Suprapubic skin (tissue), 4 donors: Measurements from ENCODE around the gene AMMECR1L. TPM values are rescaled to one million over a fixed set of nuclear protein-coding genes. Genes with fewer than 3 reads are reported as not detected.

Source experiments
- DNase-seq, 2 donors: peaks; one replicate each; pipeline ENCODE4 v3.0.0-alpha.2; 2019; ENCODE audit warnings: low spot score in 2 of 2
- H3K27ac ChIP-seq: fragments of 200-600 bp; sonication (generic); one replicate; pipeline ENCODE4 v1.5.1; 2019
- H3K27me3 ChIP-seq: fragments of 200-600 bp; sonication (generic); one replicate; pipeline ENCODE4 v1.5.1; 2019
- H3K36me3 ChIP-seq: fragments of 200-600 bp; sonication (generic); one replicate; pipeline ENCODE4 v1.5.1; 2019
- H3K4me1 ChIP-seq: fragments of 200-600 bp; sonication (generic); one replicate; pipeline ENCODE4 v1.5.1; 2019
- H3K4me3 ChIP-seq: fragments of 200-600 bp; sonication (generic); one replicate; pipeline ENCODE4 v1.5.1; 2019; ENCODE audit warnings: mild to moderate bottlenecking
- H3K9me3 ChIP-seq: fragments of 200-600 bp; sonication (generic); one replicate; pipeline ENCODE4 v1.5.1; 2019
- EP300 ChIP-seq: sonication (generic); formaldehyde crosslinking; IDR thresholded peaks from one replicate; pipeline ENCODE4 v1.6.1; 2017; ENCODE audit warnings: antibody characterized with exemption
- POLR2A ChIP-seq, 2 donors: fragments of 450-650 bp; IDR thresholded peaks; one replicate each; pipeline ENCODE4 v1.6.1; 2017; ENCODE audit warnings: antibody characterized with exemption in 2 of 2, mild to moderate bottlenecking in 2 of 2, moderate library complexity in 2 of 2
- POLR2AphosphoS5 ChIP-seq, 3 donors: sonication (generic); formaldehyde crosslinking; IDR thresholded peaks; one replicate each; pipeline ENCODE4 v1.6.1; 2017; ENCODE audit warnings: antibody characterized with exemption in 3 of 3
- WGBS: methylation state at CpG from one replicate; pipeline ENCODE4 v1.1.5; 2018; 5-methylcytosine and 5-hydroxymethylcytosine counted together
- total RNA-seq, 4 donors: library from RNA; depleted of rRNA; stranded (reverse); fragments of >200 nt; gene quantifications; one replicate each; pipeline ENCODE4 v1.1.0, GENCODE V29; 2016
- TF ChIP-seq, protein P1 (sequence below), 2 donors: fragments of 200-600 bp in 1 of 2; fragments of 450-650 bp in 1 of 2; sonication (generic) in 1 of 2; IDR thresholded peaks; one replicate each; pipeline ENCODE4 v1.5.1; 2016 to 2019; ENCODE audit warnings: antibody characterized with exemption in 2 of 2, mild to moderate bottlenecking in 1 of 2, moderate library complexity in 1 of 2

The AMMECR1L gene
- total RNA-seq, 4 donors from 2014 or later = 13.9 to 18.9 (median 16.1) TPM

DNA sequence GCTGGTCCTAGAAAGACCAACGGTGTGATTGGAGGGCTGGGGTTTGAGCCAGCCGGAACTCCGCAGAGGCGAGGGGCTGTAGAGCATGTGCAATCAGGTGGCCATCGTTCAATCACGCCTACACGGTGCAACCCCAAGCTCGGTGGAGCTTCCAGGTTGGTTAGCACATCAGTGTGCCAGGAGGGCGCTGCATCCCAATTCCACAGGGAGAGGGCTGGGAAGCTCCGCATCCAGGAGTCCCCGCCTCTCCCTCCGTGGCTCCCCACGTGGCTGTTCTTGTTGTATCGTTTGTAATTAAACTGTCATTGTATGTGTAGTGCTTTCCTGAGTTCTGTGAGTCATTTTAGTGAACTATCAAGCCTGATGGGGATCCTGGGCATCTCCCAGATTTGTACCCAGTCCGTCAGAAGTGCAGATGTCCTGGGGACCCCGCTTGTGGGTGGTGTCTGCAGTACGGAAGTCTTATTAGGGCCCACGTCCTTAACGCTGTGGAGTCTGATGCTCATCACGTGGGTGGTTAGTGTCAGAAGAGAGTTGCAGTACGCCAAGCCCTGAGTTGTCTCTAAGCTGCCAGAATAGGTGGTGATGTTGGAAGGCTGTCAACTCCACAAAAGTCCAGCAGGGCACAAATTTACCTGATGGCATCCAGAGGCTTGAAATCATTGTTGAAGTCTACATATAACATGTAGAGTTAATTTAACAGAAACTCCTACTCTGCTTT is 20.6 kb upstream of the AMMECR1L start:
- Histone ChIP-seq H3K36me3 (no peaks in the 10 kb centered on the region), H3K27ac (no peak overlapping the region), H3K9me3 (no peaks in the 10 kb centered on the region), H3K4me1 (no peaks in the 10 kb centered on the region), H3K27me3 (no peaks in the 10 kb centered on the region), H3K4me3 (no peak overlapping the region)
- no peak for TF ChIP-seq POLR2AphosphoS5 (IDR thresholded peaks at IDR 0.05)
- TF ChIP-seq POLR2A (IDR thresholded peaks at IDR 0.05) = no peak
- no peak for TF ChIP-seq EP300
- TF ChIP-seq, protein P1, sequence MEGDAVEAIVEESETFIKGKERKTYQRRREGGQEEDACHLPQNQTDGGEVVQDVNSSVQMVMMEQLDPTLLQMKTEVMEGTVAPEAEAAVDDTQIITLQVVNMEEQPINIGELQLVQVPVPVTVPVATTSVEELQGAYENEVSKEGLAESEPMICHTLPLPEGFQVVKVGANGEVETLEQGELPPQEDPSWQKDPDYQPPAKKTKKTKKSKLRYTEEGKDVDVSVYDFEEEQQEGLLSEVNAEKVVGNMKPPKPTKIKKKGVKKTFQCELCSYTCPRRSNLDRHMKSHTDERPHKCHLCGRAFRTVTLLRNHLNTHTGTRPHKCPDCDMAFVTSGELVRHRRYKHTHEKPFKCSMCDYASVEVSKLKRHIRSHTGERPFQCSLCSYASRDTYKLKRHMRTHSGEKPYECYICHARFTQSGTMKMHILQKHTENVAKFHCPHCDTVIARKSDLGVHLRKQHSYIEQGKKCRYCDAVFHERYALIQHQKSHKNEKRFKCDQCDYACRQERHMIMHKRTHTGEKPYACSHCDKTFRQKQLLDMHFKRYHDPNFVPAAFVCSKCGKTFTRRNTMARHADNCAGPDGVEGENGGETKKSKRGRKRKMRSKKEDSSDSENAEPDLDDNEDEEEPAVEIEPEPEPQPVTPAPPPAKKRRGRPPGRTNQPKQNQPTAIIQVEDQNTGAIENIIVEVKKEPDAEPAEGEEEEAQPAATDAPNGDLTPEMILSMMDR (IDR thresholded peaks at IDR 0.05) = no peak
- WGBS = 71% methylated on average over 21 of the region's 21 CpGs
- no peak for DNase-seq

DNA sequence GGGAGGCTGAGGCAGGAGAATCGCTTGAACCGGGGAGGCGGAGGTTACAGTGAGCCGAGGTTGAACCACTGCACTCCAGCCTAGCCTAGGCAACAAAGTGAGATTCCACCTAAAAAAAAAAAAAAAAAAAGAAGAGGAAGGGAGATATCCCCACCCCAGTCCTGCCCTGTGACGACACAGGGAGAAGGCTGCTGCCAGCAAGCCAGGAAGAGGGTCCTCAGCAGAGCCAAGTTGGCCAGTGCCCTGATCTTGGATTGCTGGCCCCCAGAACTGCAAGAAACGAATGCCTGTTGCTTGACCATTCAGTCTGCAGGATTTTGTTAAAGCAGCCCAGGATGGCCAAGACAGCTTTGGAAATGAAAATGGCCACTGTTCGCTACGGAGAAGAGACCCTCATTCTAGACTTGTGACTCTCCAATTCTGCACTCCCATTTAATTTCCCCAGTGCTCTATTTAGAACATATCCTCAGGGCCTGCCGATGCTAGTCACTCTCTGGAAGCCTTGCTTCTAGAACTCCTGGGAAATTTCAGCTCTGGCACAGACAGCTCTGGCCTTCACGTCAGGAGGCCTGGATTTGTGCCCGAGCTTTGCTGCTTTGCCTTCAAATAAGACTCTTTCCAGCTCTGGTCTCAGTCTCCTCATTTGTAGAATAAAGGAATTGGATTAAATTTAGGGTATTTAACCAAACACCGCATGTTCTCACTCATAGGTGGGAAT is 15.7 kb upstream of the AMMECR1L start:
- Histone ChIP-seq H3K4me1 (no peaks in the 10 kb centered on the region), H3K36me3 (no peaks in the 10 kb centered on the region), H3K4me3 (no peak overlapping the region), H3K27me3 (no peaks in the 10 kb centered on the region), H3K27ac (no peak overlapping the region), H3K9me3 (no peaks in the 10 kb centered on the region)
- WGBS = 71% methylated on average over 12 of the region's 12 CpGs
- TF ChIP-seq POLR2A (IDR thresholded peaks at IDR 0.05) = no peak
- no peak for TF ChIP-seq EP300
- TF ChIP-seq, protein P1 (IDR thresholded peaks at IDR 0.05) = no peak
- TF ChIP-seq POLR2AphosphoS5 (IDR thresholded peaks at IDR 0.05) = no peak
- DNase-seq = no peak

DNA sequence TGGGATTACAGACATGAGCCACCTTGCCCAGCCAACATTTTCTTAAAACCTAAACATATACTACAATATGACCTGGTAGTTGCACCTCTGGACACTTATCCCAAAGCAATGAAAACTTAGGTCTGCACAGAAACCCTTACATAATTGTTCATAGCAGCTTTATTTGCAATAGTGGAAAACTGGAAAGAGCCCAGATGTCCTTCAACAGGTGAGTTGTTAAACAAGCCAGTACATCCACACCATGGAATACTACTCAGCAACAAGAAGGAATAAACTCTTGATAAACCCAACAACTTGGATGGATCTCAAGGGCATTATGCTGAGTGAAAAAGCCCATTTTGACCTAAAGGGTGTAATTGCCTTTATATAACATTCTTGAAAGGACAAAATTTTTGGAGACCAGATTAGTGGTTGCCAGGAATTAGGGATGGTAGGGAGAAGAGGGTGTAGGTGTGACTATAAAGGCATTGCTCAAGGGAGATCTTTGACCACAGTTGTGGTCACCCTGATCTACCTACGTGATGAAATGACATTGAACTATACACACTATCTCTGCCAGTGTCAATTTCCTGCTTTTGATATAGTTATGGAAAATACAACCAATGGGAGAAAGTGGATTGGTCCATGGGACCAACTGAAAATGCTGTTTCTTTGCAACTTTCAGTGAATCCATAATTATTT is 11.9 kb upstream of the AMMECR1L start:
- no peak for DNase-seq
- Histone ChIP-seq H3K36me3 (no peaks in the 10 kb centered on the region), H3K4me1 (no peaks in the 10 kb centered on the region), H3K4me3 (no peak overlapping the region), H3K27me3 (no peaks in the 10 kb centered on the region), H3K27ac (no peak overlapping the region), H3K9me3 (no peaks in the 10 kb centered on the region)
- TF ChIP-seq POLR2A (IDR thresholded peaks at IDR 0.05) (no peak), EP300 (no peak), POLR2AphosphoS5 (IDR thresholded peaks at IDR 0.05) (no peak)
- TF ChIP-seq, protein P1 (IDR thresholded peaks at IDR 0.05) = no peak
- WGBS = 64% methylated on average over 1 of the region's 1 CpG

DNA sequence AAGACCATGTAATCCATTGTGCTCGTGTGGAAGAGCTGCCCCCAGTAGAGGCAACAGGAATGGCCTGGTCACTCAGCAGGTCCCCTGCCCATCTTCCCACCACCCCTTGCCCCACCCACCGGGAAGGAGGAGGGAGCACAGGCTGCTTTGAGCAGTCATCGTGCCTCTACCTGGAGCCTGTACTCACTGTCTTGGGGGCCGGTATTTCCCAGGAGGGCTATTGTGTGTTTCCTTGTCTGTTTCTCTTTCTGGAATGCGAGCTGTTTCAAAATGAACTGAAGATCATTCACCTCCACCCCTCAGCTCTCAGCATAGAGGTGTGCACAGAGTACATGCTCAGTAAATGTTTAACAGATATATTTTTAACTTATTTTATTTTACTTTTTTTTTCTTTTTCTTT is 7.7 kb upstream of the AMMECR1L start:
- no peak for TF ChIP-seq EP300
- TF ChIP-seq, protein P1 (IDR thresholded peaks at IDR 0.05) = no peak
- TF ChIP-seq POLR2A (IDR thresholded peaks at IDR 0.05) = no peak
- no peak for TF ChIP-seq POLR2AphosphoS5 (IDR thresholded peaks at IDR 0.05)
- H3K27me3 ChIP-seq = no peaks in the 10 kb centered on the region
- no peak overlapping the region for H3K27ac ChIP-seq
- no peak overlapping the region for H3K4me3 ChIP-seq
- DNase-seq = no peak
- H3K4me1 ChIP-seq = no peaks in the 10 kb centered on the region
- no peaks in the 10 kb centered on the region for H3K9me3 ChIP-seq
- H3K36me3 ChIP-seq = no peaks in the 10 kb centered on the region
- WGBS = 60% methylated on average over 5 of the region's 5 CpGs

DNA sequence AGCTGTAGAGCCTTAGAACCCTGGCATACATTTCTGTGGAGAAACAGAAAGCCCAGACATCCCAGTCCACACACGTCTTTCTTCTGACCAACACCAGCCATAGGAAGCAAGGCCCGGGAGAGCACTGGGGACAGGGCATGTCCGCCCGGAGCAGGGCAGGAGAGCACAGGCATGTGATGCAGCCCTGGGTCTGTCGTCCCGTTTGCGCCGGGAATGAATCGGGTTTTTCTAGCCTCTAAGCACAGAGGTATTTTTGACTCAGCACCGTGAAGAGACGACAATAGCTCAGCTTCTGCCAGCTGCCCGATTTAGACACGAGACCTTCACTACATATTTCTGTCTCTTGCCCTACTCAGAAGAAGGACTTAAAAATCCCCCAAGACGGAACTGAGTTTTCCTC is 7.3 kb upstream of the AMMECR1L start:
- Histone ChIP-seq H3K4me1 (peaks cover under 1% of the 10 kb centered on the region), H3K27ac (no peak overlapping the region), H3K27me3 (no peaks in the 10 kb centered on the region), H3K4me3 (no peak overlapping the region), H3K36me3 (no peaks in the 10 kb centered on the region), H3K9me3 (no peaks in the 10 kb centered on the region)
- DNase-seq = no peak
- no peak for TF ChIP-seq EP300
- TF ChIP-seq, protein P1 (IDR thresholded peaks at IDR 0.05) = no peak
- no peak for TF ChIP-seq POLR2AphosphoS5 (IDR thresholded peaks at IDR 0.05)
- no peak for TF ChIP-seq POLR2A (IDR thresholded peaks at IDR 0.05)
- 89% methylated on average over 14 of the region's 14 CpGs for WGBS
